ENCODE data around the gene RALGPS1.

The RALGPS1 gene

GRCh38 chr9:126982215-126983002 is 67.8 kb downstream of the RALGPS1 start:
- Histone ChIP-seq H3K9ac (ENCODE audit: low read length) (no peak overlapping the region), H3K9me3 (ENCODE audit: control insufficient read depth, low read depth, low read length) (no peaks in the 10 kb centered on the region), H3K36me3 (ENCODE audit: control insufficient read depth, low read depth, low read length) (no peaks in the 10 kb centered on the region), H3K4me3 (ENCODE audit: low read length) (no peak overlapping the region), H3K27me3 (ENCODE audit: control insufficient read depth, insufficient read depth, low read length) (no peaks in the 10 kb centered on the region), H3K27ac (ENCODE audit: low read length) (no peak overlapping the region), H3K4me1 (ENCODE audit: control insufficient read depth, low read depth, low read length) (no peaks in the 10 kb centered on the region)

GRCh38 chr9:126983767-126984166 is 69.2 kb downstream of the RALGPS1 start:
- no peak overlapping the region for H3K9ac ChIP-seq (ENCODE audit: low read length)
- H3K4me3 ChIP-seq (ENCODE audit: low read length): no peak overlapping the region
- no peaks in the 10 kb centered on the region for H3K4me1 ChIP-seq (ENCODE audit: control insufficient read depth, low read depth, low read length)
- no peak overlapping the region for H3K27ac ChIP-seq (ENCODE audit: low read length)
- no peaks in the 10 kb centered on the region for H3K27me3 ChIP-seq (ENCODE audit: control insufficient read depth, insufficient read depth, low read length)
- H3K9me3 ChIP-seq (ENCODE audit: control insufficient read depth, low read depth, low read length): no peaks in the 10 kb centered on the region
- H3K36me3 ChIP-seq (ENCODE audit: control insufficient read depth, low read depth, low read length): no peaks in the 10 kb centered on the region

GRCh38 chr9:126984969-126985368 is 70.4 kb downstream of the RALGPS1 start:
- no peaks in the 10 kb centered on the region for H3K27me3 ChIP-seq (ENCODE audit: control insufficient read depth, insufficient read depth, low read length)
- H3K4me1 ChIP-seq (ENCODE audit: control insufficient read depth, low read depth, low read length): no peaks in the 10 kb centered on the region
- H3K9me3 ChIP-seq (ENCODE audit: control insufficient read depth, low read depth, low read length): no peaks in the 10 kb centered on the region
- H3K27ac ChIP-seq (ENCODE audit: low read length): no peak overlapping the region
- H3K36me3 ChIP-seq (ENCODE audit: control insufficient read depth, low read depth, low read length): no peaks in the 10 kb centered on the region
- H3K9ac ChIP-seq (ENCODE audit: low read length): no peak overlapping the region
- H3K4me3 ChIP-seq (ENCODE audit: low read length): no peak overlapping the region

GRCh38 chr9:126985870-126986498 is 71.4 kb downstream of the RALGPS1 start:
- H3K9ac ChIP-seq (ENCODE audit: low read length): no peak overlapping the region
- no peak overlapping the region for H3K4me3 ChIP-seq (ENCODE audit: low read length)
- no peak overlapping the region for H3K27ac ChIP-seq (ENCODE audit: low read length)
- H3K4me1 ChIP-seq (ENCODE audit: control insufficient read depth, low read depth, low read length): no peaks in the 10 kb centered on the region
- H3K27me3 ChIP-seq (ENCODE audit: control insufficient read depth, insufficient read depth, low read length): no peaks in the 10 kb centered on the region
- H3K36me3 ChIP-seq (ENCODE audit: control insufficient read depth, low read depth, low read length): no peaks in the 10 kb centered on the region
- no peaks in the 10 kb centered on the region for H3K9me3 ChIP-seq (ENCODE audit: control insufficient read depth, low read depth, low read length)

GRCh38 chr9:126986506-126986951 is 71.9 kb downstream of the RALGPS1 start:
- Histone ChIP-seq H3K9ac (ENCODE audit: low read length) (no peak overlapping the region), H3K27ac (ENCODE audit: low read length) (no peak overlapping the region), H3K36me3 (ENCODE audit: control insufficient read depth, low read depth, low read length) (no peaks in the 10 kb centered on the region), H3K9me3 (ENCODE audit: control insufficient read depth, low read depth, low read length) (no peaks in the 10 kb centered on the region), H3K27me3 (ENCODE audit: control insufficient read depth, insufficient read depth, low read length) (no peaks in the 10 kb centered on the region), H3K4me3 (ENCODE audit: low read length) (no peak overlapping the region), H3K4me1 (ENCODE audit: control insufficient read depth, low read depth, low read length) (no peaks in the 10 kb centered on the region)

- H3K9ac ChIP-seq (ENCODE audit: low read length): no peak overlapping the region
- H3K27ac ChIP-seq (ENCODE audit: low read length): no peak overlapping the region
- no peaks in the 10 kb centered on the region for H3K36me3 ChIP-seq (ENCODE audit: control insufficient read depth, low read depth, low read length)
- H3K4me3 ChIP-seq (ENCODE audit: low read length): no peak overlapping the region
- H3K4me1 ChIP-seq (ENCODE audit: control insufficient read depth, low read depth, low read length): no peaks in the 10 kb centered on the region
- H3K27me3 ChIP-seq (ENCODE audit: control insufficient read depth, insufficient read depth, low read length): no peaks in the 10 kb centered on the region
- peaks cover 11% of the 10 kb centered on the region for H3K9me3 ChIP-seq (ENCODE audit: control insufficient read depth, low read depth, low read length)
These were observed 74.3 kb downstream of the RALGPS1 start for GRCh38 chr9:126988857-126989256.

- no peaks in the 10 kb centered on the region for H3K4me1 ChIP-seq (ENCODE audit: control insufficient read depth, low read depth, low read length)
- H3K36me3 ChIP-seq (ENCODE audit: control insufficient read depth, low read depth, low read length): no peaks in the 10 kb centered on the region
- H3K27ac ChIP-seq (ENCODE audit: low read length): no peak overlapping the region
- no peak overlapping the region for H3K9ac ChIP-seq (ENCODE audit: low read length)
- H3K27me3 ChIP-seq (ENCODE audit: control insufficient read depth, insufficient read depth, low read length): no peaks in the 10 kb centered on the region
- H3K9me3 ChIP-seq (ENCODE audit: control insufficient read depth, low read depth, low read length): peaks cover 11% of the 10 kb centered on the region
- H3K4me3 ChIP-seq (ENCODE audit: low read length): no peak overlapping the region
These were observed 75.6 kb downstream of the RALGPS1 start for GRCh38 chr9:126989847-126990842.

GRCh38 chr9:126991183-126991582 is 76.6 kb downstream of the RALGPS1 start:
- H3K27me3 ChIP-seq (ENCODE audit: control insufficient read depth, insufficient read depth, low read length): no peaks in the 10 kb centered on the region
- H3K9me3 ChIP-seq (ENCODE audit: control insufficient read depth, low read depth, low read length): peaks cover 11% of the 10 kb centered on the region
- H3K27ac ChIP-seq (ENCODE audit: low read length): no peak overlapping the region
- no peaks in the 10 kb centered on the region for H3K36me3 ChIP-seq (ENCODE audit: control insufficient read depth, low read depth, low read length)
- H3K4me3 ChIP-seq (ENCODE audit: low read length): no peak overlapping the region
- H3K9ac ChIP-seq (ENCODE audit: low read length): no peak overlapping the region
- no peaks in the 10 kb centered on the region for H3K4me1 ChIP-seq (ENCODE audit: control insufficient read depth, low read depth, low read length)

GRCh38 chr9:126992427-126992826 is 77.8 kb downstream of the RALGPS1 start:
- Histone ChIP-seq H3K9me3 (ENCODE audit: control insufficient read depth, low read depth, low read length) (peaks cover 11% of the 10 kb centered on the region), H3K27ac (ENCODE audit: low read length) (no peak overlapping the region), H3K9ac (ENCODE audit: low read length) (no peak overlapping the region), H3K36me3 (ENCODE audit: control insufficient read depth, low read depth, low read length) (no peaks in the 10 kb centered on the region), H3K27me3 (ENCODE audit: control insufficient read depth, insufficient read depth, low read length) (no peaks in the 10 kb centered on the region), H3K4me3 (ENCODE audit: low read length) (no peak overlapping the region), H3K4me1 (ENCODE audit: control insufficient read depth, low read depth, low read length) (no peaks in the 10 kb centered on the region)

GRCh38 chr9:126999315-127000068 is 84.9 kb downstream of the RALGPS1 start:
- H3K9me3 ChIP-seq (ENCODE audit: control insufficient read depth, low read depth, low read length): no peaks in the 10 kb centered on the region
- no peak overlapping the region for H3K9ac ChIP-seq (ENCODE audit: low read length)
- no peaks in the 10 kb centered on the region for H3K27me3 ChIP-seq (ENCODE audit: control insufficient read depth, insufficient read depth, low read length)
- H3K4me3 ChIP-seq (ENCODE audit: low read length): no peak overlapping the region
- H3K27ac ChIP-seq (ENCODE audit: low read length): no peak overlapping the region
- H3K4me1 ChIP-seq (ENCODE audit: control insufficient read depth, low read depth, low read length): no peaks in the 10 kb centered on the region
- H3K36me3 ChIP-seq (ENCODE audit: control insufficient read depth, low read depth, low read length): no peaks in the 10 kb centered on the region

All from iPS-18a (cell line).